Stimulated activated CD8-positive, alpha-beta memory T cell treated with anti-CD3 and anti-CD28 coated beads, Interleukin-7, amount 100 ng/mL, for 1 hour (primary cell): ENCODE data around the gene LAIR1.
"Not testable (repeated sequence)": the region's sequence is repeated elsewhere in the genome, so short reads cannot be mapped to it uniquely, and the experiment has no call there.

Experiments used
- DNase-seq, 2 donors: peaks; one replicate each; pipeline ENCODE4 v3.0.0-alpha.2; 2020; ENCODE audit warnings: low read depth in 2 of 2

LAIR1 gene

GRCh38 chr19:54364775-54365257 is at the start of gene LAIR1:
TSS of gene LAIR1 (minus strand) at chr19:54364931. CDS start at chr19:54364804, 127 bp downstream.
- DNase-seq: peak in 1 of 2 donors; percentile 23

- no peak for DNase-seq
Measured at GRCh38 chr19:54414156-54414555, 49.4 kb upstream of the LAIR1 start.

- DNase-seq: no peak
Measured at GRCh38 chr19:54412877-54413276, 48.1 kb upstream of the LAIR1 start.

- no peak for DNase-seq
Measured at GRCh38 chr19:54411033-54411432, 46.3 kb upstream of the LAIR1 start.

- DNase-seq: no peak
Measured at GRCh38 chr19:54408456-54409026, 43.8 kb upstream of the LAIR1 start.

- DNase-seq: no peak
Measured at GRCh38 chr19:54407780-54408179, 43.0 kb upstream of the LAIR1 start.

GRCh38 chr19:54405628-54406027 is 40.9 kb upstream of the LAIR1 start:
- no peak for DNase-seq

GRCh38 chr19:54403054-54403453 is 38.3 kb upstream of the LAIR1 start:
- DNase-seq: no peak

- no peak for DNase-seq
Measured at GRCh38 chr19:54400913-54401312, 36.2 kb upstream of the LAIR1 start.

GRCh38 chr19:54399189-54399588 is 34.5 kb upstream of the LAIR1 start:
- DNase-seq: no peak

GRCh38 chr19:54395685-54396084 is 31.0 kb upstream of the LAIR1 start:
- no peak for DNase-seq

- DNase-seq: no peak
Measured at GRCh38 chr19:54393381-54393780, 28.6 kb upstream of the LAIR1 start.

GRCh38 chr19:54392105-54392504 is 27.4 kb upstream of the LAIR1 start:
- DNase-seq: no peak

GRCh38 chr19:54391589-54392061 is 26.9 kb upstream of the LAIR1 start:
- DNase-seq: no peak

- peak; percentile 26 to 45 for DNase-seq
Measured at GRCh38 chr19:54390942-54391577, 26.3 kb upstream of the LAIR1 start.

GRCh38 chr19:54389553-54389952 is 24.8 kb upstream of the LAIR1 start:
- no peak for DNase-seq

GRCh38 chr19:54388802-54389139 is 24.0 kb upstream of the LAIR1 start:
- DNase-seq: no peak

GRCh38 chr19:54387991-54388801 is 23.5 kb upstream of the LAIR1 start:
- DNase-seq: no peak

- no peak for DNase-seq
Measured at GRCh38 chr19:54383330-54383729, 18.6 kb upstream of the LAIR1 start.

- DNase-seq: not testable (repeated sequence)
Measured at GRCh38 chr19:54382041-54382440, 17.3 kb upstream of the LAIR1 start.

- no peak for DNase-seq
Measured at GRCh38 chr19:54380897-54381296, 16.2 kb upstream of the LAIR1 start.

GRCh38 chr19:54379187-54379678 is 14.5 kb upstream of the LAIR1 start:
- DNase-seq: no peak
